HG03354 (cell line): ENCODE results near the gene VN1R5.
"Not testable (repeated sequence)": the region's sequence is repeated elsewhere in the genome, so short reads cannot be mapped to it uniquely, and the experiment has no call there.

Experiments used
- ATAC-seq: cut with Tn5 transposase; IDR thresholded peaks from one replicate; pipeline ENCODE4 v1.9.1; 2021; ENCODE audit warnings: mild to moderate bottlenecking; ENCODE audit not compliant: unreplicated experiment, poor library complexity, severe bottlenecking

The VN1R5 gene

GRCh38 chr1:247255772-247256171 lies at the start of gene VN1R5:
VN1R5 (plus strand) TSS chr1:247256072.
- not testable (repeated sequence) for ATAC-seq

DNA sequence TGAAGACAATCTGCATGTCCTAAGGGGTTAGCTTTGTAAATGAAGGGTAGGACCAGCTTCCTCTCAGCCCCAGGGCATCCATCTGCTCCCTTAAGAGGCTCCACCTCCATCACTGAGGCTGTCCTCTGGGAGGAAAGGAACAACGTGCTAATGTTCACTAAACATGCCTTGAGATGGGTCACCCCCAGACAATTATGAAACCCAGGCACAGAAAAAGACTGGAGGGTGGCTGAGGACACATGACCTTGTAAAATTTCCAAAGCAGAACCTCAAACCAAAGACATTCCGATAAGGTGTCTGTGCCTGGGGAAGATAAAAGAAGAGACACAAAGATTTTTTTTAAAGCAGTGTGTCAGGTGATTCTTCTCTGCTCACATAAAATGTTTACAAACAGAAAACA lies 46.5 kb upstream of the VN1R5 start:
- no peak for ATAC-seq

- no peak for ATAC-seq
These were observed 45.9 kb upstream of the VN1R5 start for GRCh38 chr1:247210062-247210375.

DNA sequence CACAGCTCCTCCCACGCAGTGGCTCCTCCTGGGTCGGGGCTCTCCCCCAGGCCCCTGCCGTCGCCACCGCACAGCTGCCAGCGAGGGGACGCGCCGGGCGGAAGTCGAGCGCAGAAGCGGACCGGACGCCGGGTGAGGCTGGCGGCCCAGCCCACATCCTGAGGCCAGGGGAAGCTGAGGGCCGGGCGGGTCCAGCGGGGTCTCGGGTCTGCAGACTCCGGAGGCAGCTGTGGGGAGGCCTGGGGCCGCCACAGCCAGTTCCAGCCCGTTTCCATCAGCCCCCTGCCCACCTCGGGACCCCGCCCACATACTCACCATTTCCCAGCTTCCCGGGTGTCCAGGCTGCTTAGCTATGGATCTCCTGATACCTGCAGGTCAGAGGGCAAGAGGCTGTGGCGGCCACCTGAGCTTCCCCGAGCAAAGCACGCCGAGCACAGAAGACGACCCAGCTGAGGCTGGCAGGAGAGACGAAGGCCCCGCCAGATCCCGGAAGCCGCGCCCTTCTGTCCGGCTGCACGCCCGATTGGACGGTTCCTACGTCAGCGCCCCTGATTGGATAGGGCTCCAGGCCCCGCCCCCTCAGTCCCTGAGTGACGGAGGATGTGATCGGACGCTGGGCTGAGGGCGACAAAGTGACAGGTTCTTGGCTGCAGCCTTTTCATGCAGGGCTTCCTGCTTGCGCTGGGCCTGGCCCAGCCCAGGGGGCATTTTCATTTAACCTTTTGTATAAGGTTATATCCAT lies 45.3 kb upstream of the VN1R5 start:
- peak; percentile 90 for ATAC-seq

GRCh38 chr1:247211339-247211738 lies 44.5 kb upstream of the VN1R5 start:
- ATAC-seq: no peak

- peak; percentile 62 for ATAC-seq
These were observed 43.9 kb upstream of the VN1R5 start for GRCh38 chr1:247212012-247212411.

GRCh38 chr1:247212627-247213617 lies 43.0 kb upstream of the VN1R5 start:
- no peak for ATAC-seq

DNA sequence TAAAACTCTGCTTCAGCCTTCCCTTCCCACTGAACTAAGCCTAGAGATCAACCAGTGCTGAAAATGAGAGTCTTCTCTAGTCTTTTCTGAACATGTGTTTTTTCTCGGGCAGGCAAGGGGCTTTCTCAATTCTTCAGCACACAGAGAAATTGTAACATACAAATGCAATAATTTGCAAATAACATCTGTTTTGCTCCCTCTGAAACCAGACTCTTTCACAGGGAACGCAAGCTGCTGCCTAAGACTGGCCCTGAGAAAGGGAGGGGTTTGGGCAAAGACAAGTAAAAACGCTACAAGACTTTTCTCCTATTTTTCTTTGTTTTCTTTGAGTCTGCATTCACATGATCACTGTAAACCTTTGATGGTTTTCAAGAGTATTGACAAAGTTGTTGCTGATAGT lies 39.6 kb upstream of the VN1R5 start:
- peak; percentile 25 for ATAC-seq

GRCh38 chr1:247218121-247218651 lies 37.7 kb upstream of the VN1R5 start:
- ATAC-seq: no peak

- not testable (repeated sequence) for ATAC-seq
These were observed 35.6 kb upstream of the VN1R5 start for GRCh38 chr1:247220280-247220679.

DNA sequence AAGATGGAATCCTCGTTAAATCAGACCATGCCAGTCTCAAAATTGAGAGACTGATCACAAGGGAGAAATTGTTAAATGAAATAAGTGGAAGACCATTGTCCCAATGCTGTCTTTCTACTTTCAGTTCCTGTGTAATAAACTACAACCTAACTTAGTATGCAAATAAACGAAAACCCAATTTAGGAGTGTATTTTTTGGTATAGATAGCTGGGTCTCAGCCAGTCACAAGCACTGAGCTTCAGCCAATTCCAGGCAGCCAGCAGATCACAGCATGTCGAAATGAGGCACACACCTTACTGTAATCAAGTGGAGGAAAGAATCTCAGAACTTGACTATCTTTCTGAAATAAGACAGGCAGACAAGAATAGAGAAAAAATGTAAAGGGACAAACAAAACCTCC lies 33.0 kb upstream of the VN1R5 start:
- ATAC-seq: no peak

GRCh38 chr1:247224822-247225221 lies 31.1 kb upstream of the VN1R5 start:
- ATAC-seq: no peak

DNA sequence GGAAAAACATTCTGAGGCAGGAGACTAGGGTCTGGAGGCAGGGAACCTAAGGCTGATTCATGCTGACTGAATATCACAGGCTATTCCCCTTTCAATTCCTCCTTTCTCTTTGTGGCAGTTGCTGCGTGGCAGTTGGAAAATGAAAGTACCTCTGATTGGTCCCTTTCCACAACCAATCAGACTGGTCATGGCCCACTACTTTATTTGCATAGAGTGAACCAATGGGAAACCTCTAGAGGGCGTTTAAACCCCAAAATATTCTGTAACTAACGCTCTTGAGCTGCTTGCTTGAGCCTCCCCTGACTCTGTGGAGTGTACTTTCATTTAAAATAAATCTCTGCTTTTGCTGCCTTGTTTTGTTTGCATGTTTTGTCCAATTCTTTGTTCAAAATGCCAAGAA lies 27.7 kb upstream of the VN1R5 start:
- ATAC-seq: no peak

DNA sequence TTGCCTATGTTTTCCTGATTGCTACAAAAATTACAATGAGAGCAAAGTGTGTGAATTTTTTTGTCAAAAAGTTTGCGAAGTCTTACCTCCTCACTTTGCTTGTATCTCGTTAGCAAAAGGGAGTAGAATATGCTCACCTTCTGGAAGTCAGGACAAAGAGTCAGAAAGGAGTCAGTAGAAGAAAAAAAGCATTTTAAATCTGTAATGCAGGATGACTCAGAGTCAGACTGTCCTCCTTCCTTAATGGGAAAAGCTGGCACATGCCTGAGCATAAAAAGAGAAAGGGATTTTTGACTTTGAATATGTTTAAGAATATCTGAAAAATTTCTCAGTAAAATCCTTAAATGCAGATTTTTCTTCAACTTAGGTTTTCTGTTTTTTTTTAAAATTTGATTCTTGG lies 14.2 kb upstream of the VN1R5 start:
- no peak for ATAC-seq

- ATAC-seq: no peak
These were observed 12.2 kb upstream of the VN1R5 start for GRCh38 chr1:247243524-247244137.

DNA sequence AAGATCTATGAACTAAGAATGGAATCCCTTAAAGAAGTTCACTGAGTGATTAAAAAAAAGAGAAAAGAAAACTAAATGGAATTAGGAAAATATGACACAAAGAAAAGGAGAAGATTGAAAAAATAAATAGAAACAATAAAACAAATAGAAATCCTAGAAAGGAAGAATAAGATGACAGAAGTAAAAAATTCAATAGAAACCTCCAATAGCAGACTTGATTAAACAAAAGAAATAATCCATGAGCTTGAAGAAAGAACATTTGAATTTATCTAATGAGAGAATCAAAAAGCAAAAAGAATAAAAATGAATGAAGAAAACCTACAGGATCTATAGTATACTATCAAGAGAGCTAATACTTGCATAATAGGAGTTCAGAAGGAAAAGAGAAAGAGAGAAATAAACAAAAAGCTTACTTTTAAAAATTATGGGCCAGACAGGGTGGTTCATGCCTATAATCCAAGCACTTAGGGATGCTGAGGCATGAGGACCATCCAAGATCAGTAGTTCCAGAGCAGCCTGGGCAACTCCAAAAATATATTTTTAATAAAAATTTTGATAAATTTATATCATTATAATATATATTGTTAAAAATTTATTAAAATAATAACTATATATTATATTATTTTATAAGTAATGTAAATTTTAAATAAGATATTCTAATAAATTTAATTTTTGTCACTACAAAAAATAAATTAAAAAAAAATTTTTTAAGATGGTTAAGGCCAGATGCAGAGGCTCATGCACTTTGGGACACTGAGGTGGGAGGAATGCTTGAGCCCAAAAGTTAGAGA lies 9.4 kb upstream of the VN1R5 start:
- no peak for ATAC-seq

- ATAC-seq: no peak
These were observed 8.3 kb upstream of the VN1R5 start for GRCh38 chr1:247247568-247247967.

GRCh38 chr1:247266053-247266452 lies 10.2 kb downstream of the VN1R5 start:
- no peak for ATAC-seq

DNA sequence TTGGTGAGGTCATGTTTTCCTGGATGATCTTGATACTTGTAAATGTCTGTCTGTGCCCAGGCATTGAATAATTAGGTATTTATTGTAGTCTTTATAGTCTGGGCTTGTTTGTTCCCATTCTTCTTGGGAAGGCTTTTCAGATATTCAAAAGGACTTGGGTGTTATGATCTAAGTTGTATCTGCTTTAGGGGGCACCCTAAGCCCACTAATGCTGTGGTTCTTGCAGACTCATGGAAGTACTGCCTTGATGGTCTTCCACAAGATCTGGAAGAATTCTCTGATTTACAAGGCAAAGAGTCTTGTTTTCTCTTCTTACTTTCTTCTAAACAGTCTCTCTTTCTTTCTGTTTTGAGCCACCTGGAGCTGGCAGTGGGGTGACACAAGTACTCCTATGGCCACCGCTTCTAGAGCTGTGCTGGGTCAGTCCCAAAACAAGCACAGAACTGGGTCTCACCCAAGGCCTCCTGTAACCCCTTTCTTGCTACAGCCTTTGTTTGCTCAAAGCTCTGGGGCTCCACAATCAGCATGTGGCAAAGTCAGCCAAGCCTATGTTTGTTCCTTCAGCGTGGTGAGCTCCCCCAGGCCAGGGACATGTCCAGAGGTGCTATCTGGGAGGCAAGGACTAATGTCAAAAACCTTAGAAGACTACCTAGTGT lies 12.6 kb downstream of the VN1R5 start:
- no peak for ATAC-seq
